ENCODE measurements around the gene FSD1.
"Not testable (repeated sequence)": the region's sequence is repeated elsewhere in the genome, so short reads cannot be mapped to it uniquely, and the experiment has no call there.

FSD1 gene

GRCh38 chr19:4346020-4346383 lies 41.6 kb downstream of the FSD1 start:
- Histone ChIP-seq H3K4ac (ENCODE audit: low read depth, low read length) (no peak overlapping the region), H3K27me3 (ENCODE audit: insufficient read depth, low read length) (no peaks in the 10 kb centered on the region), H3K36me3 (ENCODE audit: control insufficient read depth in 1 of 2, insufficient read depth in 2 of 2, low read length in 2 of 2) (peaks cover 19 to 21% of the 10 kb centered on the region in 2 experiments), H3K18ac (ENCODE audit: low read length) (no peak overlapping the region), H3K23ac (ENCODE audit: low read length) (no peak overlapping the region), H4K12ac (ENCODE audit: low read depth, low read length) (no peak overlapping the region), H3K4me3 (ENCODE audit: low read depth, low read length) (no peak overlapping the region), H2BK12ac (ENCODE audit: low read length) (no peak overlapping the region), H2BK5ac (ENCODE audit: low read depth, low read length, poor library complexity) (no peak overlapping the region), H3K4me1 (ENCODE audit: control insufficient read depth in 1 of 2, insufficient read depth in 2 of 2, low read length in 2 of 2) (peaks cover 12% of the 10 kb centered on the region in 2 experiments), H3K4me2 (ENCODE audit: low read length) (no peak overlapping the region), H4K8ac (ENCODE audit: low read depth, low read length) (no peak overlapping the region), H3K9me3 (ENCODE audit: insufficient read depth, low read depth, low read length) (no peaks in the 10 kb centered on the region), H3K14ac (ENCODE audit: low read length) (no peak overlapping the region), H2BK120ac (ENCODE audit: insufficient read depth, low read length, poor library complexity) (no peak overlapping the region), H3K79me1 (ENCODE audit: low read length) (peaks cover 12% of the 10 kb centered on the region), H2AFZ (ENCODE audit: insufficient read depth, low read length, poor library complexity) (no peak overlapping the region), H3K27ac (ENCODE audit: low read depth, low read length) (no peak overlapping the region), H3K9ac (ENCODE audit: low read length) (no peak overlapping the region), H2AK5ac (ENCODE audit: low read length) (no peak overlapping the region), H4K91ac (ENCODE audit: low read depth, low read length) (no peak overlapping the region), H3K79me2 (ENCODE audit: control insufficient read depth, insufficient read depth, low read length, poor library complexity) (peaks cover 4% of the 10 kb centered on the region)
- no CpG with 5 or more reads among the region's 6 CpGs for WGBS (ENCODE audit: extremely low coverage, insufficient coverage, insufficient read length)
- no peak for DNase-seq

GRCh38 chr19:4347521-4347920 lies 43.1 kb downstream of the FSD1 start:
- Histone ChIP-seq H3K27ac (ENCODE audit: low read depth, low read length) (no peak overlapping the region), H3K9me3 (ENCODE audit: insufficient read depth, low read depth, low read length) (no peaks in the 10 kb centered on the region), H4K91ac (ENCODE audit: low read depth, low read length) (no peak overlapping the region), H4K8ac (ENCODE audit: low read depth, low read length) (no peak overlapping the region), H2BK5ac (ENCODE audit: low read depth, low read length, poor library complexity) (no peak overlapping the region), H4K12ac (ENCODE audit: low read depth, low read length) (no peak overlapping the region), H3K18ac (ENCODE audit: low read length) (no peak overlapping the region), H3K14ac (ENCODE audit: low read length) (no peak overlapping the region), H3K79me1 (ENCODE audit: low read length) (peaks cover 6% of the 10 kb centered on the region), H3K27me3 (ENCODE audit: insufficient read depth, low read length) (no peaks in the 10 kb centered on the region), H2AFZ (ENCODE audit: insufficient read depth, low read length, poor library complexity) (no peak overlapping the region), H2BK12ac (ENCODE audit: low read length) (no peak overlapping the region), H3K79me2 (ENCODE audit: control insufficient read depth, insufficient read depth, low read length, poor library complexity) (peaks cover 2% of the 10 kb centered on the region), H3K36me3 (ENCODE audit: control insufficient read depth in 1 of 2, insufficient read depth in 2 of 2, low read length in 2 of 2) (peaks cover 21 to 22% of the 10 kb centered on the region in 2 experiments), H3K4ac (ENCODE audit: low read depth, low read length) (no peak overlapping the region), H2BK120ac (ENCODE audit: insufficient read depth, low read length, poor library complexity) (no peak overlapping the region), H3K23ac (ENCODE audit: low read length) (no peak overlapping the region), H2AK5ac (ENCODE audit: low read length) (no peak overlapping the region), H3K4me2 (ENCODE audit: low read length) (no peak overlapping the region), H3K9ac (ENCODE audit: low read length) (no peak overlapping the region), H3K4me3 (ENCODE audit: low read depth, low read length) (no peak overlapping the region), H3K4me1 (ENCODE audit: control insufficient read depth in 1 of 2, insufficient read depth in 2 of 2, low read length in 2 of 2) (peaks cover 7% of the 10 kb centered on the region in 2 experiments)
- DNase-seq, result peak in 1 of 2 donors; percentile 28
- no CpG with 5 or more reads among the region's 6 CpGs for WGBS (ENCODE audit: extremely low coverage, insufficient coverage, insufficient read length)

GRCh38 chr19:4349225-4349624 lies 44.8 kb downstream of the FSD1 start:
- H3K79me1 ChIP-seq (ENCODE audit: low read length); H2AFZ ChIP-seq (ENCODE audit: insufficient read depth, low read length, poor library complexity); DNase-seq; H4K8ac ChIP-seq (ENCODE audit: low read depth, low read length); H2AK5ac ChIP-seq (ENCODE audit: low read length); H4K12ac ChIP-seq (ENCODE audit: low read depth, low read length); H2BK12ac ChIP-seq (ENCODE audit: low read length); H2BK120ac ChIP-seq (ENCODE audit: insufficient read depth, low read length, poor library complexity); H3K4me3 ChIP-seq (ENCODE audit: low read depth, low read length); H3K4ac ChIP-seq (ENCODE audit: low read depth, low read length); H3K4me2 ChIP-seq (ENCODE audit: low read length); H3K23ac ChIP-seq (ENCODE audit: low read length); H4K91ac ChIP-seq (ENCODE audit: low read depth, low read length); H3K14ac ChIP-seq (ENCODE audit: low read length); H3K4me1 ChIP-seq (ENCODE audit: control insufficient read depth in 1 of 2, insufficient read depth in 2 of 2, low read length in 2 of 2); H3K27me3 ChIP-seq (ENCODE audit: insufficient read depth, low read length); H3K9me3 ChIP-seq (ENCODE audit: insufficient read depth, low read depth, low read length); H2BK5ac ChIP-seq (ENCODE audit: low read depth, low read length, poor library complexity); H3K18ac ChIP-seq (ENCODE audit: low read length); H3K27ac ChIP-seq (ENCODE audit: low read depth, low read length); H3K79me2 ChIP-seq (ENCODE audit: control insufficient read depth, insufficient read depth, low read length, poor library complexity): not testable (repeated sequence)
- WGBS (ENCODE audit: extremely low coverage, insufficient coverage, insufficient read length), result no CpG with 5 or more reads among the region's 16 CpGs
- Histone ChIP-seq H3K36me3 (ENCODE audit: control insufficient read depth in 1 of 2, insufficient read depth in 2 of 2, low read length in 2 of 2) (peaks cover 28 to 31% of the 10 kb centered on the region in 2 experiments), H3K9ac (ENCODE audit: low read length) (peak overlapping the region; percentile 31)

GRCh38 chr19:4350111-4350510 lies 45.7 kb downstream of the FSD1 start:
- H3K27ac ChIP-seq (ENCODE audit: low read depth, low read length), result no peak overlapping the region
- no peak overlapping the region for H2BK120ac ChIP-seq (ENCODE audit: insufficient read depth, low read length, poor library complexity)
- no peak for DNase-seq
- no peak overlapping the region for H3K9ac ChIP-seq (ENCODE audit: low read length)
- H3K4me3 ChIP-seq (ENCODE audit: low read depth, low read length), result no peak overlapping the region
- H4K8ac ChIP-seq (ENCODE audit: low read depth, low read length), result no peak overlapping the region
- no peaks in the 10 kb centered on the region for H3K79me1 ChIP-seq (ENCODE audit: low read length)
- no peaks in the 10 kb centered on the region for H3K27me3 ChIP-seq (ENCODE audit: insufficient read depth, low read length)
- no peak overlapping the region for H2AFZ ChIP-seq (ENCODE audit: insufficient read depth, low read length, poor library complexity)
- no peak overlapping the region for H2AK5ac ChIP-seq (ENCODE audit: low read length)
- no peak overlapping the region for H4K12ac ChIP-seq (ENCODE audit: low read depth, low read length)
- H3K4me1 ChIP-seq (ENCODE audit: control insufficient read depth in 1 of 2, insufficient read depth in 2 of 2, low read length in 2 of 2), result no peaks in the 10 kb centered on the region
- H3K23ac ChIP-seq (ENCODE audit: low read length), result no peak overlapping the region
- no peak overlapping the region for H2BK12ac ChIP-seq (ENCODE audit: low read length)
- H3K14ac ChIP-seq (ENCODE audit: low read length), result no peak overlapping the region
- H3K9me3 ChIP-seq (ENCODE audit: insufficient read depth, low read depth, low read length), result peaks cover 3% of the 10 kb centered on the region
- no peaks in the 10 kb centered on the region for H3K79me2 ChIP-seq (ENCODE audit: control insufficient read depth, insufficient read depth, low read length, poor library complexity)
- H3K4me2 ChIP-seq (ENCODE audit: low read length), result no peak overlapping the region
- no peak overlapping the region for H4K91ac ChIP-seq (ENCODE audit: low read depth, low read length)
- WGBS (ENCODE audit: extremely low coverage, insufficient coverage, insufficient read length), result no CpG with 5 or more reads among the region's 8 CpGs
- H3K4ac ChIP-seq (ENCODE audit: low read depth, low read length), result no peak overlapping the region
- H2BK5ac ChIP-seq (ENCODE audit: low read depth, low read length, poor library complexity), result no peak overlapping the region
- H3K18ac ChIP-seq (ENCODE audit: low read length), result no peak overlapping the region
- H3K36me3 ChIP-seq (ENCODE audit: control insufficient read depth in 1 of 2, insufficient read depth in 2 of 2, low read length in 2 of 2), result peaks cover 35 to 40% of the 10 kb centered on the region in 2 experiments

All from trophoblast cell (in vitro differentiated cells and primary cell).